T-helper 1 cell treated with Interleukin-12 subunit alpha and Interleukin-12 subunit beta and Interleukin-4 antibody, amounts not matched to agents 30 μg/mL and 1 μg/mL, for 36 hours (primary cell): ENCODE results near the gene SPATA2L.

Source experiments
- H3K27ac Mint-ChIP-seq: one replicate; pipeline ENCODE4 v1.8.0; 2021; ENCODE audit warnings: mild to moderate bottlenecking, mixed read lengths
- H3K27me3 Mint-ChIP-seq: one replicate; pipeline ENCODE4 v1.8.0; 2021; ENCODE audit warnings: low read depth, mixed read lengths
- H3K36me3 Mint-ChIP-seq: one replicate; pipeline ENCODE4 v1.8.0; 2021; ENCODE audit warnings: low read depth, mixed read lengths
- H3K4me1 Mint-ChIP-seq: one replicate; pipeline ENCODE4 v1.8.0; 2021; ENCODE audit warnings: low read depth, mixed read lengths
- H3K4me3 Mint-ChIP-seq: one replicate; pipeline ENCODE4 v1.8.0; 2021; ENCODE audit warnings: mild to moderate bottlenecking, moderate library complexity, mixed read lengths
- H3K9me3 Mint-ChIP-seq: one replicate; pipeline ENCODE4 v1.8.0; 2021; ENCODE audit warnings: mixed read lengths

The SPATA2L gene

GRCh38 chr16:89701425-89702406, at the start of gene SPATA2L:
TSS of gene SPATA2L (minus strand) at chr16:89701705. CDS start at chr16:89701232, 473 bp downstream.
- H3K27ac Mint-ChIP-seq = peak within 1 kb of the TSS; percentile 83
- no peaks in the 10 kb centered on the region for H3K36me3 Mint-ChIP-seq
- H3K27me3 Mint-ChIP-seq = no peaks in the 10 kb centered on the region
- H3K4me1 Mint-ChIP-seq = peaks cover 11% of the 10 kb centered on the region
- H3K4me3 Mint-ChIP-seq = peak within 1 kb of the TSS; percentile 79
- H3K9me3 Mint-ChIP-seq = no peaks in the 10 kb centered on the region

GRCh38 chr16:89749637-89750036, 48.1 kb upstream of the SPATA2L start:
- peak overlapping the region; percentile 52 for H3K27ac Mint-ChIP-seq
- H3K27me3 Mint-ChIP-seq = no peaks in the 10 kb centered on the region
- no peak overlapping the region for H3K4me3 Mint-ChIP-seq
- no peaks in the 10 kb centered on the region for H3K9me3 Mint-ChIP-seq
- H3K36me3 Mint-ChIP-seq = peaks cover 19% of the 10 kb centered on the region
- peaks cover 2% of the 10 kb centered on the region for H3K4me1 Mint-ChIP-seq

- Mint-ChIP-seq H3K4me1 (peaks cover 2% of the 10 kb centered on the region), H3K27me3 (no peaks in the 10 kb centered on the region), H3K4me3 (no peak overlapping the region), H3K27ac (no peak overlapping the region), H3K9me3 (no peaks in the 10 kb centered on the region), H3K36me3 (peaks cover 19% of the 10 kb centered on the region)
These were observed 47.4 kb upstream of the SPATA2L start for GRCh38 chr16:89748921-89749320.

GRCh38 chr16:89748076-89748475, 46.6 kb upstream of the SPATA2L start:
- Mint-ChIP-seq H3K9me3 (no peaks in the 10 kb centered on the region), H3K36me3 (peaks cover 23% of the 10 kb centered on the region), H3K27me3 (no peaks in the 10 kb centered on the region), H3K4me3 (no peak overlapping the region), H3K4me1 (peaks cover 2% of the 10 kb centered on the region), H3K27ac (no peak overlapping the region)

GRCh38 chr16:89746043-89746442, 44.5 kb upstream of the SPATA2L start:
- Mint-ChIP-seq H3K36me3 (peaks cover 25% of the 10 kb centered on the region), H3K27me3 (no peaks in the 10 kb centered on the region), H3K4me3 (no peak overlapping the region), H3K4me1 (peaks cover 2% of the 10 kb centered on the region), H3K27ac (no peak overlapping the region), H3K9me3 (no peaks in the 10 kb centered on the region)

GRCh38 chr16:89744813-89745212, 43.3 kb upstream of the SPATA2L start:
- Mint-ChIP-seq H3K27ac (no peak overlapping the region), H3K9me3 (no peaks in the 10 kb centered on the region), H3K4me3 (no peak overlapping the region), H3K4me1 (peaks cover 1% of the 10 kb centered on the region), H3K36me3 (peaks cover 28% of the 10 kb centered on the region), H3K27me3 (no peaks in the 10 kb centered on the region)

- no peaks in the 10 kb centered on the region for H3K9me3 Mint-ChIP-seq
- peaks cover 39% of the 10 kb centered on the region for H3K36me3 Mint-ChIP-seq
- H3K4me1 Mint-ChIP-seq = no peaks in the 10 kb centered on the region
- no peaks in the 10 kb centered on the region for H3K27me3 Mint-ChIP-seq
- peak overlapping the region; percentile 24 for H3K27ac Mint-ChIP-seq
- H3K4me3 Mint-ChIP-seq = no peak overlapping the region
These were observed 41.4 kb upstream of the SPATA2L start for GRCh38 chr16:89742948-89743347.

GRCh38 chr16:89741342-89742014, 40.0 kb upstream of the SPATA2L start:
- Mint-ChIP-seq H3K27me3 (no peaks in the 10 kb centered on the region), H3K9me3 (no peaks in the 10 kb centered on the region), H3K4me3 (no peak overlapping the region), H3K4me1 (peaks cover 10% of the 10 kb centered on the region), H3K27ac (no peak overlapping the region), H3K36me3 (peaks cover 48% of the 10 kb centered on the region)

- peaks cover 57% of the 10 kb centered on the region for H3K36me3 Mint-ChIP-seq
- H3K4me1 Mint-ChIP-seq = peaks cover 12% of the 10 kb centered on the region
- no peak overlapping the region for H3K27ac Mint-ChIP-seq
- H3K4me3 Mint-ChIP-seq = no peak overlapping the region
- H3K27me3 Mint-ChIP-seq = no peaks in the 10 kb centered on the region
- H3K9me3 Mint-ChIP-seq = no peaks in the 10 kb centered on the region
These were observed 37.9 kb upstream of the SPATA2L start for GRCh38 chr16:89739383-89739782.

GRCh38 chr16:89738538-89739317, 37.2 kb upstream of the SPATA2L start:
- Mint-ChIP-seq H3K36me3 (peaks cover 62% of the 10 kb centered on the region), H3K9me3 (no peaks in the 10 kb centered on the region)

GRCh38 chr16:89738072-89738377, 36.5 kb upstream of the SPATA2L start:
- Mint-ChIP-seq H3K27me3 (no peaks in the 10 kb centered on the region), H3K27ac (no peak overlapping the region), H3K36me3 (peaks cover 65% of the 10 kb centered on the region), H3K4me3 (no peak overlapping the region), H3K9me3 (no peaks in the 10 kb centered on the region), H3K4me1 (peaks cover 12% of the 10 kb centered on the region)

More at GRCh38 chr16:89738538-89739317, 37.2 kb upstream of the SPATA2L start:
- Mint-ChIP-seq H3K27me3 (no peaks in the 10 kb centered on the region), H3K27ac (no peak overlapping the region), H3K4me3 (no peak overlapping the region), H3K4me1 (peaks cover 12% of the 10 kb centered on the region)

- Mint-ChIP-seq H3K27ac (peak overlapping the region; percentile 59), H3K4me3 (peak overlapping the region; percentile 7), H3K27me3 (no peaks in the 10 kb centered on the region), H3K9me3 (no peaks in the 10 kb centered on the region), H3K4me1 (peaks cover 12% of the 10 kb centered on the region), H3K36me3 (peaks cover 65% of the 10 kb centered on the region)
These were observed 36.0 kb upstream of the SPATA2L start for GRCh38 chr16:89737341-89738071.

GRCh38 chr16:89736554-89736953, 35.0 kb upstream of the SPATA2L start:
- H3K9me3 Mint-ChIP-seq = no peaks in the 10 kb centered on the region
- peaks cover 16% of the 10 kb centered on the region for H3K4me1 Mint-ChIP-seq
- H3K36me3 Mint-ChIP-seq = peaks cover 69% of the 10 kb centered on the region
- no peak overlapping the region for H3K27ac Mint-ChIP-seq
- H3K4me3 Mint-ChIP-seq = no peak overlapping the region
- no peaks in the 10 kb centered on the region for H3K27me3 Mint-ChIP-seq

- H3K4me1 Mint-ChIP-seq = peaks cover 19% of the 10 kb centered on the region
- H3K36me3 Mint-ChIP-seq = peaks cover 65% of the 10 kb centered on the region
- H3K27ac Mint-ChIP-seq = no peak overlapping the region
- no peaks in the 10 kb centered on the region for H3K9me3 Mint-ChIP-seq
- no peak overlapping the region for H3K4me3 Mint-ChIP-seq
- no peaks in the 10 kb centered on the region for H3K27me3 Mint-ChIP-seq
These were observed 32.3 kb upstream of the SPATA2L start for GRCh38 chr16:89733792-89734191.
